ENCODE measurements around the gene UACA. TPM values are rescaled to one million over a fixed set of nuclear protein-coding genes. Genes with fewer than 3 reads are reported as not detected.

UACA gene
- total and polyA plus RNA-seq, 4 experiments from 2014 or later: 0.15 to 0.40 (median 0.28) TPM; not detected in 1

- no peaks in the 10 kb centered on the region for H3K27me3 ChIP-seq (ENCODE audit: insufficient read depth, low read length)
- H3K27ac ChIP-seq (ENCODE audit: low read depth, low read length): no peak overlapping the region
- ChIA-PET POLR2A (ENCODE audit: partially characterized antibody) (no interaction called here), CTCF (ENCODE audit: partially characterized antibody) (interaction anchor here (1.4 kb wide), 1 partner anchor 14 kb away, joined by 4 read pairs; no protein-coding TSS in a partner anchor)
- no peak overlapping the region for H3K4me3 ChIP-seq (ENCODE audit: low read length in 2 of 2)
- Mint-ChIP-seq H3K27me3 (peaks cover 6 to 7% of the 10 kb centered on the region in 2 donors), H3K36me3 (no peaks in the 10 kb centered on the region), H3K27ac (no peak overlapping the region), H3K4me1 (no peaks in the 10 kb centered on the region), H3K4me3 (no peak overlapping the region), H3K9me3 (no peaks in the 10 kb centered on the region)
- H3K36me3 ChIP-seq (ENCODE audit: insufficient read depth, low read length): no peaks in the 10 kb centered on the region
- no peak for DNase-seq
- no peaks in the 10 kb centered on the region for H3K4me1 ChIP-seq (ENCODE audit: insufficient read depth, low read length)
- H3K9me3 ChIP-seq (ENCODE audit: control insufficient read depth in 1 of 2, low read length in 2 of 2): no peaks in the 10 kb centered on the region
- intact Hi-C loops (cut with micrococcal nuclease): no loop called here
These were observed 46.0 kb downstream of the UACA start for GRCh38 chr15:70717237-70717793.

- no peak overlapping the region for H3K4me3 ChIP-seq (ENCODE audit: low read length in 2 of 2)
- no peak for DNase-seq
- intact Hi-C loops (cut with micrococcal nuclease): no loop called here
- no peaks in the 10 kb centered on the region for H3K27me3 ChIP-seq (ENCODE audit: insufficient read depth, low read length)
- Mint-ChIP-seq H3K27me3 (peaks cover 9 to 10% of the 10 kb centered on the region in 2 donors), H3K4me3 (no peak overlapping the region), H3K36me3 (no peaks in the 10 kb centered on the region), H3K4me1 (no peaks in the 10 kb centered on the region), H3K9me3 (no peaks in the 10 kb centered on the region), H3K27ac (no peak overlapping the region)
- CTCF ChIA-PET (ENCODE audit: partially characterized antibody): interaction anchor here (1.4 kb wide), 1 partner anchor 12 kb away, joined by 4 read pairs; no protein-coding TSS in a partner anchor
- POLR2A ChIA-PET (ENCODE audit: partially characterized antibody): no interaction called here
- H3K27ac ChIP-seq (ENCODE audit: low read depth, low read length): no peak overlapping the region
- H3K36me3 ChIP-seq (ENCODE audit: insufficient read depth, low read length): no peaks in the 10 kb centered on the region
- H3K9me3 ChIP-seq (ENCODE audit: control insufficient read depth in 1 of 2, low read length in 2 of 2): no peaks in the 10 kb centered on the region
- H3K4me1 ChIP-seq (ENCODE audit: insufficient read depth, low read length): no peaks in the 10 kb centered on the region
These were observed 47.4 kb downstream of the UACA start for GRCh38 chr15:70715840-70716485.

- H3K27ac Mint-ChIP-seq: no peak overlapping the region
- H3K27me3 Mint-ChIP-seq: peaks cover 9 to 10% of the 10 kb centered on the region in 2 donors
- intact Hi-C loops (cut with micrococcal nuclease): no loop called here
- Histone ChIP-seq H3K9me3 (ENCODE audit: control insufficient read depth in 1 of 2, low read length in 2 of 2) (no peaks in the 10 kb centered on the region), H3K4me1 (ENCODE audit: insufficient read depth, low read length) (no peaks in the 10 kb centered on the region), H3K27me3 (ENCODE audit: insufficient read depth, low read length) (no peaks in the 10 kb centered on the region), H3K27ac (ENCODE audit: low read depth, low read length) (no peak overlapping the region), H3K36me3 (ENCODE audit: insufficient read depth, low read length) (no peaks in the 10 kb centered on the region), H3K4me3 (ENCODE audit: low read length in 2 of 2) (no peak overlapping the region)
- no peaks in the 10 kb centered on the region for H3K36me3 Mint-ChIP-seq
- no peak for DNase-seq
- CTCF ChIA-PET (ENCODE audit: partially characterized antibody): interaction anchor here (3.3 kb wide), 1 partner anchor 8 kb away, joined by 14 read pairs; no protein-coding TSS in a partner anchor
- no peak overlapping the region for H3K4me3 Mint-ChIP-seq
- no peaks in the 10 kb centered on the region for H3K9me3 Mint-ChIP-seq
- POLR2A ChIA-PET (ENCODE audit: partially characterized antibody): no interaction called here
- H3K4me1 Mint-ChIP-seq: no peaks in the 10 kb centered on the region
These were observed 48.8 kb downstream of the UACA start for GRCh38 chr15:70714565-70714964.

DNA sequence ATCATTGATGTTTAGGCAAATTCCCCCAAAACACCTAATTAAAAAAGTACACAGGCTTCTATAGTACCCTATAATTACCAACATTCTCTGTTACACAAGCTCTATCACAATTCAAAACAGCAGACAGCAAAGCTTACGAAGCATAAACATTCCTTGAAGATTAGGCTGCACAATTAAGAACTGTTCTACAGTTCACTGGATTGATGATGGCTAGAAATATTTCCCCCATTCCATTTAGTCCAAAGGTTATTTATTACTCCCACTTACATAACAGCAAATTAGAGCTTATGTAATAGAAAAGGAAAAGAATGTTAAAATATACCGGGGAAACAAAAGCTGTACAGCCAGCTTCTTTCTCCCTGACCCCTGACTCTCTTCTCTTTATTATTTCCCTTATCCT lies 49.3 kb downstream of the UACA start:
- Histone ChIP-seq H3K4me3 (ENCODE audit: low read length in 2 of 2) (no peak overlapping the region), H3K27ac (ENCODE audit: low read depth, low read length) (no peak overlapping the region), H3K36me3 (ENCODE audit: insufficient read depth, low read length) (no peaks in the 10 kb centered on the region), H3K9me3 (ENCODE audit: control insufficient read depth in 1 of 2, low read length in 2 of 2) (no peaks in the 10 kb centered on the region), H3K27me3 (ENCODE audit: insufficient read depth, low read length) (no peaks in the 10 kb centered on the region), H3K4me1 (ENCODE audit: insufficient read depth, low read length) (no peaks in the 10 kb centered on the region)
- DNase-seq: no peak
- ChIA-PET POLR2A (ENCODE audit: partially characterized antibody) (no interaction called here), CTCF (ENCODE audit: partially characterized antibody) (interaction anchor here (3.3 kb wide), 1 partner anchor 9 kb away, joined by 14 read pairs; no protein-coding TSS in a partner anchor)
- intact Hi-C loops (cut with micrococcal nuclease): no loop called here
- Mint-ChIP-seq H3K27me3 (peaks cover 9 to 10% of the 10 kb centered on the region in 2 donors), H3K27ac (no peak overlapping the region), H3K4me3 (no peak overlapping the region), H3K36me3 (no peaks in the 10 kb centered on the region), H3K9me3 (no peaks in the 10 kb centered on the region), H3K4me1 (no peaks in the 10 kb centered on the region)

DNA sequence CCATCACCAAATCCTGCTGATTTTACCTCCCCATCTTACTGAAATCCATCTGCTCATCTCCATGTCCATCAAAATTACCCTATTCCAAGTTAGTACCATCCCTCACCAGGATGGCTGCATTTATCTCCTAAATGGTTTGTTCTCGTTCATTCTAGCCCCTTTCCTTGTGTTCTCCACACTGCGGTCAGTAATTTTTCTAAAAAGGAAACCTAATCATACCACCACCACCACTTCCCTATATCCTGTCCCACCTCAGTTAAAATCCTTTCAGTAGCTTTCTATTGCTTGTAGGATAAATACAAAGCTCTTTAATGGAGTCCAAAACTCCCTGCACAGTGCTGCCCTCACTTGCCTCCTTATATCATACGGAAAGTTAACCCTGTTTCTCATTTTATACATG lies 51.1 kb downstream of the UACA start:
- Mint-ChIP-seq H3K36me3 (no peaks in the 10 kb centered on the region), H3K27me3 (peaks cover 11% of the 10 kb centered on the region in 2 donors), H3K27ac (no peak overlapping the region), H3K4me3 (no peak overlapping the region), H3K9me3 (no peaks in the 10 kb centered on the region), H3K4me1 (no peaks in the 10 kb centered on the region)
- intact Hi-C loops (cut with micrococcal nuclease): no loop called here
- DNase-seq: no peak
- H3K36me3 ChIP-seq (ENCODE audit: insufficient read depth, low read length): no peaks in the 10 kb centered on the region
- ChIA-PET CTCF (ENCODE audit: partially characterized antibody) (interaction anchor here (3.3 kb wide), 1 partner anchor 10 kb away, joined by 14 read pairs; no protein-coding TSS in a partner anchor), POLR2A (ENCODE audit: partially characterized antibody) (no interaction called here)
- H3K4me3 ChIP-seq (ENCODE audit: low read length in 2 of 2): no peak overlapping the region
- no peaks in the 10 kb centered on the region for H3K4me1 ChIP-seq (ENCODE audit: insufficient read depth, low read length)
- no peaks in the 10 kb centered on the region for H3K27me3 ChIP-seq (ENCODE audit: insufficient read depth, low read length)
- H3K9me3 ChIP-seq (ENCODE audit: control insufficient read depth in 1 of 2, low read length in 2 of 2): no peaks in the 10 kb centered on the region
- no peak overlapping the region for H3K27ac ChIP-seq (ENCODE audit: low read depth, low read length)

GRCh38 chr15:70710714-70711113 lies 52.6 kb downstream of the UACA start:
- intact Hi-C loops (cut with micrococcal nuclease): no loop called here
- Histone ChIP-seq H3K27ac (ENCODE audit: low read depth, low read length) (no peak overlapping the region), H3K9me3 (ENCODE audit: control insufficient read depth in 1 of 2, low read length in 2 of 2) (no peaks in the 10 kb centered on the region), H3K4me3 (ENCODE audit: low read length in 2 of 2) (no peak overlapping the region), H3K27me3 (ENCODE audit: insufficient read depth, low read length) (no peaks in the 10 kb centered on the region), H3K36me3 (ENCODE audit: insufficient read depth, low read length) (no peaks in the 10 kb centered on the region), H3K4me1 (ENCODE audit: insufficient read depth, low read length) (no peaks in the 10 kb centered on the region)
- DNase-seq: no peak
- Mint-ChIP-seq H3K9me3 (no peaks in the 10 kb centered on the region), H3K4me3 (no peak overlapping the region), H3K27me3 (peaks cover 11 to 17% of the 10 kb centered on the region in 2 donors), H3K4me1 (no peaks in the 10 kb centered on the region), H3K27ac (no peak overlapping the region), H3K36me3 (no peaks in the 10 kb centered on the region)
- ChIA-PET CTCF (ENCODE audit: partially characterized antibody) (interaction anchor here (1.3 kb wide), 1 partner anchor 12 kb away, joined by 3 read pairs; no protein-coding TSS in a partner anchor), POLR2A (ENCODE audit: partially characterized antibody) (no interaction called here)

DNA sequence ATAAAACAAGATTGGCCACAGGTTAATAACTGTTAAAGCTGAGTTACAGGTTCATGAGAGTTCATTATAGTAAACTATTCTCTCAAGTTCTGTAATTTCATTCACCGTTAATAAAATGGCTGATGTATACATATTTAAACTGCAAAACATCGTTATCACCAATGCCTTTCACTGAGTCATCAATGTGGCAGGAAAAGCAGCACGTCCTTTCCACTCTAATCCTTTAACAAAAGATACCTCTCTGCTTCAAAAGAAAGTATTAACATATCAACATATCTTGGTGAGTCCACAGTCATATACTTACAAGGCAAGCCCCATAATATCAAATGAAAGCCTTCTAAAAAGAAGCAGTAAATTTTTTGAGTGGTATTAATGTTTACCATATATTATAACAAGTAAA lies 54.5 kb downstream of the UACA start:
- ChIA-PET POLR2A (ENCODE audit: partially characterized antibody) (no interaction called here), CTCF (ENCODE audit: partially characterized antibody) (no interaction called here)
- H3K9me3 ChIP-seq (ENCODE audit: control insufficient read depth in 1 of 2, low read length in 2 of 2): no peaks in the 10 kb centered on the region
- no peaks in the 10 kb centered on the region for H3K4me1 ChIP-seq (ENCODE audit: insufficient read depth, low read length)
- Mint-ChIP-seq H3K36me3 (no peaks in the 10 kb centered on the region), H3K27ac (no peak overlapping the region), H3K27me3 (peaks cover 12 to 21% of the 10 kb centered on the region in 2 donors), H3K4me1 (no peaks in the 10 kb centered on the region), H3K9me3 (no peaks in the 10 kb centered on the region), H3K4me3 (no peak overlapping the region)
- no peaks in the 10 kb centered on the region for H3K27me3 ChIP-seq (ENCODE audit: insufficient read depth, low read length)
- H3K36me3 ChIP-seq (ENCODE audit: insufficient read depth, low read length): no peaks in the 10 kb centered on the region
- intact Hi-C loops (cut with micrococcal nuclease): no loop called here
- no peak overlapping the region for H3K4me3 ChIP-seq (ENCODE audit: low read length in 2 of 2)
- no peak for DNase-seq
- no peak overlapping the region for H3K27ac ChIP-seq (ENCODE audit: low read depth, low read length)
